GM18498 (cell line): ENCODE measurements around the gene PAQR8.

Experiments used
- ATAC-seq: cut with Tn5 transposase; IDR thresholded peaks from one replicate; pipeline ENCODE4 v1.9.1; 2021; ENCODE audit warnings: mild to moderate bottlenecking, moderate library complexity; ENCODE audit not compliant: unreplicated experiment

PAQR8 gene

DNA sequence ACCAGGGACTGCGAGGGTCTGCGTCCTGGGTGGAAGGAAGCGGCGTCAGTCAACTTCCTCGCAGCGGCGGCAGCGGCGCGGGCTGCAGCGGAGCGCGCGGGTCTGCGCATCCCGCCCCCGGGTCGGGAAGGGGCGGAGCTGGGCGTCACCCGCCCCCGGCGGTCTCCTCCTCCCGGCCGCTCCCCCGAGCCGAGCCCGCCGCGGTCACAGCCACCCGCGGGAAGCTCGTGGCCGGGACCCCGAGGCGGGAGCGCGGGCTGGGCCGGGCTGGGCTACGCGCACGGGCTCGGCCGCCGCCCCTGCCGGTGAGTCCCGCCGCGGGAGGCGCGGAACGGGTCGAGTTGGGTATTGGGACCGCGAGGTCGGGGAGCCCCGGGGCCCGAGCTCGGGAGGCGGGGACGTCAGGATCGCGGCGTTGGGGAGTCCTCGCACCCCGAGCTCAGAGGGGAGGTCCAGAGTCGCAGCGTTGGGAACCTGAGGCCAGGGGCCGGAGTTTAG lies at the start of gene PAQR8:
PAQR8 (plus strand) TSS at position 207 of the 498 bp plus-strand sequence. CDS start 41,063 bp downstream, outside the sequence.
- peak; percentile 88 for ATAC-seq

DNA sequence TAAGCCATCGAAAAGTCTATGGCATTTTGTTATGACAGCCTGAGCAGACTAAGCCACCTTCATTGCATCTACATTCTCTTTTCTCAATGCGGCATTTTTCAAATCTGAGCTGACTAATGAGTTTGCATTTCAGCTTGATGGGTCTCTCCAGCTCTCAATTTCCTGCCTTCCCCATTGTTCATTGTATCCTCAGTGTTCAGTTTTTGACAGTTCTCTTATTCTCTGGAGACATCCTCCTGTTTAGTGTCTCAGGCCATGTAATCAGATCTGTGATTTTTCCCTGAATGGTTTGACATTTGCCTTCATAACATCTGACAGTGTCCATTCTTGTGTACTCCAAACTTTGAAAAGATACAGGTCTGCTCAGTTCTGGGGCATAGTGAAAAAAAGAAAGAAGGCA lies 49.5 kb upstream of the PAQR8 start:
- ATAC-seq: no peak

GRCh38 chr6:52314752-52315151 lies 47.2 kb upstream of the PAQR8 start:
- no peak for ATAC-seq

DNA sequence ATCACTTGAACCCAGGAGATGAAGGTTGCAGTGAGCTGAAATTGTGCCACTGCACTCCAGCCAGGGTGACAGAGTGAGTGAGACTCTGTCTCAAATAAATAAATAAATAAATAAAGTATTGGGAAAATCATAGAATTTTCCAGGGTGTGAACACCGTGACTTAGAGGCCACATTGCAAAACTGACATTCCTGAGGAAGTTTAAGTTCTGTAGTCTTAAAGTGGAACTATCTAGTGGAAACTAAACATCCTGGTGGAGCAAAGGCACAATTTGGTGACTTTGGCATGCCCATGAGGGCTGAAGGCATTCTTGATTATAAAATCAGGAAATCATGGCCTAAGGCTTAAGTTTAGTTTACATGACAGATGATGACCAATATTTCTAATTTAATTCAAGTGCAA lies 44.7 kb upstream of the PAQR8 start:
- no peak for ATAC-seq

DNA sequence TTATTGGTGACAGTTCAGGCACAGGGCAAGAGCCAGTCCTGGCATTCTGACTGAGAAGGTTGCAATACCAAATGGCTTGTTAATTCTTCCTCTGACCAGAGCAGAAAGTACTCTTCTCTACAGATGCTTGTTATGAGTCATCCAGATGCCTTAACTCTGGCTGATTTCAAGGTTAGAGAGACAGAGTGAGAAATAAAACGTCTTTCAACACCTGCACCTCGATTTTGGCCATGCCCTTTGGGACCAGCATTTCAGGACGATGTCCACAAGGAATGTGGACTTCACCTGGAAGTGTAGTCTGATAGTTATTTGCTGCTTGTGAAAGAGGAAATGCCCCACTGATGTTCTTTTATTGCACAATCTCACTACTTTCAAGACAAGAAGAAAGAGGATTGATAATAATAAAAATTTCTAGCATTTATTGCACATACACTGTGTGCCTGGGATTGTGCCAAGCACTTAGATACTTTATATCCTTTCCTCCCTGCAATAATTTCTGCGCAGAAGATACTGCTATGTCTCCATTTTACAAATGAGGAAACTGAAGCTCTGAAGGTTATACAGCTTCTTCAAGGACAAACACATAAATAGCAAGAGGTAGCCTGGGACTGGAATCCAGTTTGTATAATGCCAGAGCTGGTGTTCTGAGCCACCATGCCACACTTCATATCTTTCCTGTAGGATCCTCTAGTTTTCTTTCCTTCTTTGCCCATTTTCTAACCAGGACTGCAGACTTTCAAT lies 43.9 kb upstream of the PAQR8 start:
- ATAC-seq: peak; percentile 99

DNA sequence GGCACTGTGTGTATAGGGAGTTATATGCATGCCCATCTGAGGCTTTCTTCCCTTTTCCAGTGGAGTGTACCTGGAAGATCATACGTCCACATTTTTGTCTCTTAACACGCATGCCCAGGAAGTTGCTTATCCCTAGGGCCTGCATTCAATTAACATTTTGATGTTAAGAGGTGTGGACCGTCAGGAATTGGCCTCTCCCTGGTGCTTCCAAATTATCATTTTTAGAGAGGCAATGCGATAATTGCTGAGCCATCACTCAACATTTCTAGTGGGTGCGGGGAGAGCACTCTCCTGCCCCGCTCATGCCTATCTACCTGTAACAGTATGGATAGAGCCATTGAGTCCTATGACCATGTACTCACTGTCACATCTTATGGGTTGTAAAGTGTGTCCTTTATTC lies 37.8 kb upstream of the PAQR8 start:
- no peak for ATAC-seq

DNA sequence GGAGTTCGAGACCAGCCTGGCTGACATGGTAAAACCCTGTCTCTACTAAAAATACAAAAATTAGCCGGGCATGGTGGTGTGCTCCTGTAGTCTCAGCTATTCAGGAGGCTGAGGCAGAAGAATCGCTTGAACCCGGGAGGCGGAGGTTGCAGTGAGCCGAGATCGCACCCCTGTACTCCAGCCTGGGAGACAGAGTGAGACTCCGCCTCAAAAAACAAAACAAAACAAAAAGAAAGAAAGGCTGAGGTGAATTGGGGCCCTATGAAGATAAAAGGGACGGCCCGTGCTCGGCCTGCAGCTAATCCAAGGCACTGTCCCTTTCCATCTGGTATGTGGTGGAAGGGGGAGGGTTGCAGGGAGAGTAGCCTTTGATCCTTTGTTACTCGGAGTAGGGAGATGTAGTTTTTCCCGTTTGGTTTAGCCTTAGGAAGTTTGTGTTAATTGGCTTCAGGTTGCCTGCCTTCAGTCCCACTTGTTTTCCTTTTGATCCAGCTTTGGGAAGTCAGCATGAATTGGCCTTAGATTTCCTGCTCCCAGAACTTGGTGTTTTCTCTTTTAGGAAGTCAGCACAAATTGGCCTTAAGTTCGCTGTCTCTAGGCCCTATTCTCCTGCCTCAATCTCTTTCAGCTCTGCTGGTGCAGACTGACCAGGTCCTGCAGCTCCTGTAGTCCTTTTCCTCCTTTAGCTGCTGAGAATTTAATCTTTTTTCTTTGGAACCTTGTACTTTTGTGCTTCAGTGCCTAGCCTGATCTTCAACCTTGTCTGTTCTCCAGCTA lies 36.1 kb upstream of the PAQR8 start:
- no peak for ATAC-seq

- no peak for ATAC-seq
Measured at GRCh38 chr6:52326540-52327364, 35.2 kb upstream of the PAQR8 start.

DNA sequence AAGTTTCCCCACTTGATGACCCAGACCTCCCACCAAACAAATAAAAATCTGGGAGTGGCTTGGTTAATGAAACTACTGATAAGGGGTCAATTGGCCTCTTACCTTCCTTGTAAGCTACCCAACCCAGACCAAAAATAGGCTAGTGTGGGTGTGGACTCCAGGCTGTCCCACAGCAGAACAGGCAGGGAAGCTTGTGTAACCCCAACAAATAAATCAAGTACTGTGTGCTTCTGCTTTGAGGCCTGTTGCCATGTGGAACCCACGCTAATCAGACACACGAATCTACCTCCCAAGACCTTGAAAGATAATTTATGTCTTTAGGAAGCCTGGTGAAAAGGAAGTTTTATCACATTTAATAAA lies 33.7 kb upstream of the PAQR8 start:
- no peak for ATAC-seq

- no peak for ATAC-seq
Measured at GRCh38 chr6:52328729-52329128, 33.2 kb upstream of the PAQR8 start.

- ATAC-seq: no peak
Measured at GRCh38 chr6:52330470-52330869, 31.5 kb upstream of the PAQR8 start.

DNA sequence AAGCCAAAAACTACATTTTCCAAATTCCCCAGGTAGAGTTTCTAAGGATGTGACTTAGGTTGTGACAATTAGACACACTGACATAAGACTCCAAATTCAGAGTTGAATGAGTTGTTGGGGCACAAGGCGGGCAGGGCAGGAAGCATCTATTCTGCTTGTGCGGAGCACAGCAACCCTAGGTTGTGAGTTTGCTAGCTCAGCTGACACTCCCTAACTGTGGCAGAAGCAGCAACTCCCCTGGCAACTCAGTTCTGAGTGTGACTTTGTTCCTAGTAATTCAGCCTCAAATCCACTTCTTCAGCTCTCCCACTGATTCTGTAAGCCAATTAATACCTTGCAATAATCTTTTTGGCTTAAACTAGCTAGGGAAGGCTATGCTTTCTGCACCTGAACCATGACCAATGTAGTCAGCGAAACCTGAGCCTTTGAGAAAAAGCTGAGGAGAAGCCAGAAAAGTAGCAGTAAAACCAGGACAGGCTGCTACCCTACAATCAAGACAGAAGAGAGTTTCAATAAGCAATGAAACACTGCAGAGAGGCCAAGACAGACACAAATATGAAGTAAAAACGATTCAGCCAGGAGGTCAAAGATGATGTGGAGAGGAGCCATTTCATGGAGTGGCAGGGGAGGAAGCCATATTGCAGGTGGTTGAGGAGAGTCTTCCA lies 30.0 kb upstream of the PAQR8 start:
- ATAC-seq: no peak

- ATAC-seq: no peak
Measured at GRCh38 chr6:52333840-52334200, 28.1 kb upstream of the PAQR8 start.

DNA sequence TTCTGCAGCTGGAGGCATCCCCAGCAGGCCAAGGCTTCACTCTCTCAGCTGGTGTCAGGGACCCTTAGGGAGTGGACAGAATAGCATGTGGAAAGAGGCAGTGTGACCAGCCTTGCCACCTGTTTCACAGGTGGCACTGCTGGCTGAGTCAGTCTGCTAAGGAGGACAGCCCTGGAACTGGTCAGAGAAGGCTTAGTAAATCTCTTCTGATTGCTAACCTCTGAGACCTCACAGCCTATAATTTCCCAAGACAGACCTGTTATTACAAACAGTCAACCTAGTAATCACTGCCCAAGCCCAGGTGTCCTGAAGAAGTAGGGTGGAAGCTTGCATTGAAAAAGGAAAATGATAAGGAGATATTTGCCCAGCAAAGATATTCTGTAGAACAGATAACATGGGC lies 26.4 kb upstream of the PAQR8 start:
- ATAC-seq: no peak

DNA sequence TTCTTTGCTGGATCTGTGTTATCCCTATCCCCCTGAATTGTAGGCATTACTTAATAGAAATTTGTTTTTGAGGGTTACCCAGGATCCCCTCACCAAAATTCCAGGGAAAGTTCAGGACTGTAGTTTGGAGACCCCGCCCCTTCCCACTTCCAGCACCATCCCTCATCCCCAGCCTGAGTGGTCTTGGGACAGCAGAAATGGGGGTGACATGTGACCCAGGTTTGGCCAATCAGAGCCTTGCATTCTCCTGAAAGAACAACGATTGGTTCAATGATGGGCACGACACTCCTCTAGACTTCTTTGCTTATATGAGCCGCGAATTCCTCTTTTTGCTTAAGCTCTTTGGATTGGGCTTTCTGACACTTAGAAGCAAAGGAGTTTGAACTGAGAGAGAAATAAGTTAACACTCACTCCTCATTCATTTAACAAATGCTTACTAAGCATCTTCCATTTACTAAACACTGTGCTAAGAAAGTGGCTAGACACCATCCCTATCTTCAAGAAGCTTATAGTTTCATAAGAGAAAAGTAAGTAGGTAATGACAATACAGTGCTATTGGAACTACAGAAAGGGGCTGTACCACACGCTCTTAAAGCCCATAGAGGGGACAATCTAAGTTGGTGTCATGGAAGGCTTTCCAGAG lies 24.9 kb upstream of the PAQR8 start:
- no peak for ATAC-seq

GRCh38 chr6:52337633-52338290 lies 24.2 kb upstream of the PAQR8 start:
- ATAC-seq: peak; percentile 87

DNA sequence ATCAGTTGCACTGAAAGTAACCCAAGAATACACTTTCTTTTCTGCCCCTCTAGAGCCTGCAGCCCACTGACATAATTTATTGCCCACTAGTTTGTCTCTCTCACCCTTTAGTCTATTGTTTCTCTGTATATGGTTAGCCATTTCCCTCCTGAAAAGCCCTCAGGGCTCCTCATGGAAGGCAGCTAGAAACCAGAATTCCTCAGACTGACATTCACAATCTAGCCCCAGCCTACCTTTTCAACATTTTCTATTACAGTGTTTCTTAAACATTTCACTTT lies 21.4 kb upstream of the PAQR8 start:
- no peak for ATAC-seq

DNA sequence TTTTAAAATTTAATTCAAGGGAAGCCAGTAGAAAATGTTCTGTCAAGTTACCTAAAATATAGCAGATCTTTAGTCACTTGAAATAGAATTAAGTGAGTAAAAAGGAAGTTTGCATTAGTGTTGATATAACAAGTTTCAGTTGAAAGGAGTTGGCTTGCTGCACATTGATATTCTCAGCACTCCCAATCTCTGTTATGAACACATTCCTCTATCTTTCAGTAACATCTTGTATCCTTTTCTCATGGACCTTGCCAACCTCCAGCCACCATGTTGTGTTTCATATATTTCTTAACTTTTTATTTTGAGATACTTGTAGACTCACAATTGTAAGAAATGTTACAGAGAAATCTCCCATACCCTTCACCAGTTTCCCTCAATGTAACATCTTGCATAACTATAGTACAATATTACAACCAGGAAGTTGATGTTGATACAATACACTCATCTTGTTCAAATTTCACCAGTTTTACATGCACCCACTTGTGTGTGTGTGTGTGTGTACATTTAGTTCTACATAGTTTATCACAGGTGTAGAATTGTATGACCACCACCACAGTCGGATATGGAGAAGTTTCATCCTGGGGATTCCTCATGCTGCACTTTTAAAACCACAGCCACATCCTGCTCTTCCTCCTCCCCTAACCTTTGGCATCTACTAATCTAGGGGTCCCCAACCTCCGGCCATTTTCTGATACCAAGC lies 20.2 kb upstream of the PAQR8 start:
- ATAC-seq: no peak

DNA sequence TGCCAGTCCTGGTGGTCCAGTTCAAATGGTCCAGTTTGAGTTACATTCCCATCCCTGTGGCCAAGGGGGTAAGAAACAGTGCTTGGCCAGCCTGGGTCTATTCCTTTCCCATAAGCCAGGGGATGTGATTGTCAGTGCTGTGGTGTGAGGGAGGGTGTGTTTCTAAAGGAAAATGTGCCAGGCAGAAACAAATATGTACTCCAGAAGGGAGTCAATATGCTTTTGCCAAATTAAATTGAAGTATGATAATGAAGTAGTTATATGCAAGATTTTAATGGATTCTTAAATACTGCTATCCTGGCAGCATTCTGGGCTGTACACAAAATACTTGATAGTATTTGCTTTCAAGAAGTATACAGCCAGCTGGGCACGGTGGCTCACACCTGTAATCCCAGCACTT lies 16.6 kb upstream of the PAQR8 start:
- ATAC-seq: no peak

- no peak for ATAC-seq
Measured at GRCh38 chr6:52346503-52346902, 15.4 kb upstream of the PAQR8 start.
